ENCODE measurements around the gene AFAP1. TPM values are rescaled to one million over a fixed set of nuclear protein-coding genes. Genes with fewer than 3 reads are reported as not detected.
A peak's percentile ranks its signal among the peaks of the same experiment; 100 is the strongest.

Gene AFAP1
- total and polyA plus RNA-seq, 2 of the 4 experiments (the other 2 are of a cell fraction) = 48.2 to 80.9 TPM

- ChIA-PET POLR2A (ENCODE audit: unreplicated experiment) (no interaction called here), CTCF (interaction anchor here (1.2 kb wide), 1 partner anchor 12 kb away, joined by 3 read pairs; no protein-coding TSS in a partner anchor)
- 80% methylated on average over 3 of the region's 7 CpGs; no CpG with 5 or more reads in 1 of the 2 experiments for WGBS, 2 experiments (ENCODE audit: extremely low coverage in 2 of 2, insufficient read length in 1 of 2)
- Histone ChIP-seq H3K4me3 (ENCODE audit: insufficient read depth, low read depth, low read length) (no peak overlapping the region), H2AFZ (replicated peaks; ENCODE audit: low read length, poor library complexity) (no peak overlapping the region), H3K9me3 (ENCODE audit: control insufficient read depth, insufficient read depth, low read length) (no peaks in the 10 kb centered on the region), H4K20me1 (ENCODE audit: insufficient read depth, low read length) (0 out of 2 replicates have a peak, but pooled peaks cover 10% of the 10 kb centered on the region), H3K9me1 (ENCODE audit: insufficient read depth, low read length) (peaks cover 34% of the 10 kb centered on the region), H3K36me3 (ENCODE audit: control insufficient read depth, insufficient read depth, low read length) (peaks cover 63% of the 10 kb centered on the region), H3K9ac (ENCODE audit: low read depth, low read length) (no peak overlapping the region), H3K14ac (replicated peaks; ENCODE audit: low read depth, low read length) (peak overlapping the region; percentile 26; the same call in 1 of the 2 replicates), H3K4me1 (ENCODE audit: control insufficient read depth, insufficient read depth, low read length) (peaks cover 39% of the 10 kb centered on the region), H2BK120ac (ENCODE audit: low read depth, low read length) (no peak overlapping the region), H3K18ac (ENCODE audit: low read depth, low read length) (no peak overlapping the region), H2BK5ac (ENCODE audit: low read depth, low read length, poor library complexity, severe bottlenecking) (peak overlapping the region; percentile 48), H3K4ac (ENCODE audit: low read depth, low read length) (peak overlapping the region; percentile 35; the same call in 1 of the 2 replicates), H3K4me2 (ENCODE audit: low read depth, low read length) (no peak overlapping the region), H3K23ac (ENCODE audit: low read depth, low read length) (0 out of 2 replicates have a peak overlapping the region, but pooled peaks have one; percentile 18), H2AK9ac (replicated peaks; ENCODE audit: low read depth, low read length, poor library complexity) (no peak overlapping the region), H3K79me1 (ENCODE audit: low read depth in 1 of 2, low read length in 2 of 2) (peaks cover 45 to 90% of the 10 kb centered on the region in 2 experiments), H4K91ac (ENCODE audit: insufficient read depth, low read depth, low read length) (no peak overlapping the region), H2BK15ac (ENCODE audit: low read depth, low read length) (no peak overlapping the region), H2AK5ac (ENCODE audit: low read depth, low read length) (peak overlapping the region; percentile 11; the same call in 1 of the 2 replicates), H4K8ac (ENCODE audit: low read depth in 2 of 2, low read length in 2 of 2) (peak overlapping the region in 1 of 2 experiments; percentile 0; a peak in 1 of 4 replicates), H3K27ac (ENCODE audit: insufficient read depth, low read length) (peak overlapping the region; percentile 18; the same call in 1 of the 2 replicates), H3K56ac (ENCODE audit: extremely low read depth, insufficient read depth, low read length) (no peak overlapping the region), H3K27me3 (ENCODE audit: control insufficient read depth, insufficient read depth, low read length) (no peaks in the 10 kb centered on the region), H2BK20ac (ENCODE audit: low read depth, low read length) (no peak overlapping the region), H4K5ac (ENCODE audit: low read depth, low read length) (no peak overlapping the region)
- no peak for DNase-seq
- dilution Hi-C loops (cut with HindIII; ENCODE audit: low sequenced_read_pairs, unreplicated experiment) = no loop called here
- intact Hi-C loops (cut with micrococcal nuclease) = no loop called here
- TF ChIP-seq RFX5 (IDR thresholded peaks at IDR 0.05; ENCODE audit: low read depth, low read length) = no peak
- TF ChIP-seq MAZ (IDR thresholded peaks at IDR 0.05; ENCODE audit: borderline replicate concordance, low read depth, low read length) = no peak
- TF ChIP-seq BHLHE40 (IDR thresholded peaks at IDR 0.05; ENCODE audit: low read depth, low read length) = no peak
- no peak for TF ChIP-seq MXI1 (IDR thresholded peaks at IDR 0.05; ENCODE audit: borderline replicate concordance, low read depth, low read length)
- no peak for TF ChIP-seq CTCF (conservative IDR thresholded peaks at IDR 0.05; ENCODE audit: low read depth, low read length)
- TF ChIP-seq NFE2L2 (IDR thresholded peaks at IDR 0.05; ENCODE audit: low read depth, low read length) = no peak
- TF ChIP-seq SMC3 (IDR thresholded peaks at IDR 0.05; ENCODE audit: low read depth, low read length) = no peak
- no peak for TF ChIP-seq MAFK (IDR thresholded peaks at IDR 0.05; ENCODE audit: low read depth, low read length)
- TF ChIP-seq RCOR1 (IDR thresholded peaks at IDR 0.05; ENCODE audit: insufficient replicate concordance, low read length) = no peak
- TF ChIP-seq, protein P1, sequence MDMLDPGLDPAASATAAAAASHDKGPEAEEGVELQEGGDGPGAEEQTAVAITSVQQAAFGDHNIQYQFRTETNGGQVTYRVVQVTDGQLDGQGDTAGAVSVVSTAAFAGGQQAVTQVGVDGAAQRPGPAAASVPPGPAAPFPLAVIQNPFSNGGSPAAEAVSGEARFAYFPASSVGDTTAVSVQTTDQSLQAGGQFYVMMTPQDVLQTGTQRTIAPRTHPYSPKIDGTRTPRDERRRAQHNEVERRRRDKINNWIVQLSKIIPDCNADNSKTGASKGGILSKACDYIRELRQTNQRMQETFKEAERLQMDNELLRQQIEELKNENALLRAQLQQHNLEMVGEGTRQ (IDR thresholded peaks at IDR 0.05; ENCODE audit: low read depth, low read length) = no peak
- TF ChIP-seq FOS (IDR thresholded peaks at IDR 0.05; ENCODE audit: low read depth, low read length) = no peak
- no peak for TF ChIP-seq CHD1 (IDR thresholded peaks at IDR 0.05; ENCODE audit: low read depth, low read length)
- no peak for TF ChIP-seq RAD21 (IDR thresholded peaks at IDR 0.05; ENCODE audit: low read length)
- TF ChIP-seq, protein P2, sequence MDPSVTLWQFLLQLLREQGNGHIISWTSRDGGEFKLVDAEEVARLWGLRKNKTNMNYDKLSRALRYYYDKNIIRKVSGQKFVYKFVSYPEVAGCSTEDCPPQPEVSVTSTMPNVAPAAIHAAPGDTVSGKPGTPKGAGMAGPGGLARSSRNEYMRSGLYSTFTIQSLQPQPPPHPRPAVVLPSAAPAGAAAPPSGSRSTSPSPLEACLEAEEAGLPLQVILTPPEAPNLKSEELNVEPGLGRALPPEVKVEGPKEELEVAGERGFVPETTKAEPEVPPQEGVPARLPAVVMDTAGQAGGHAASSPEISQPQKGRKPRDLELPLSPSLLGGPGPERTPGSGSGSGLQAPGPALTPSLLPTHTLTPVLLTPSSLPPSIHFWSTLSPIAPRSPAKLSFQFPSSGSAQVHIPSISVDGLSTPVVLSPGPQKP (IDR thresholded peaks at IDR 0.05; ENCODE audit: borderline replicate concordance, low read depth, low read length) = no peak
- TF ChIP-seq POLR2A (IDR thresholded peaks at IDR 0.05; ENCODE audit: low read depth, low read length) = no peak
- BruUV-seq (replicated peaks) = no TSS peak
- in situ Hi-C loops (cut with MboI; ENCODE audit: low sequenced_read_pairs) = no loop called here
- no peak for ATAC-seq (ENCODE audit: low read depth)
These were observed 122.9 kb downstream of the AFAP1 start for GRCh38 chr4:7816771-7817170.

All from IMR-90 (cell line).